Adipocyte (in vitro differentiated cells): ENCODE data around the gene EPSTI1.
"Not testable (repeated sequence)": the region's sequence is repeated elsewhere in the genome, so short reads cannot be mapped to it uniquely, and the experiment has no call there.

ENCODE experiments used
- DNase-seq: peaks from one replicate; pipeline ENCODE4 v3.0.0-alpha.2; 2015; ENCODE audit warnings: low read depth
- H3K27me3 ChIP-seq: replicated peaks from 2 replicates; pipeline ENCODE4 v1.7.0; 2013; ENCODE audit warnings: mild to moderate bottlenecking, low read length, moderate library complexity; ENCODE audit not compliant: control insufficient read depth, insufficient read depth
- H3K36me3 ChIP-seq: 2 replicates; pipeline ENCODE4 v1.7.0; 2013; ENCODE audit warnings: low read length, mild to moderate bottlenecking, moderate library complexity; ENCODE audit not compliant: control insufficient read depth, insufficient read depth, severe bottlenecking
- H3K4me1 ChIP-seq: 2 replicates; pipeline ENCODE4 v1.7.0; 2013; ENCODE audit warnings: mild to moderate bottlenecking, low read length, moderate library complexity; ENCODE audit not compliant: control insufficient read depth, insufficient read depth
- H3K4me3 ChIP-seq: 2 replicates; pipeline ENCODE4 v1.7.0; 2013; ENCODE audit warnings: mild to moderate bottlenecking, low read length, moderate library complexity
- H3K9ac ChIP-seq: 2 replicates; pipeline ENCODE4 v1.7.0; 2013; ENCODE audit warnings: mild to moderate bottlenecking, low read length, moderate library complexity
- H3K9me3 ChIP-seq: 2 replicates; pipeline ENCODE4 v1.7.0; 2013; ENCODE audit warnings: mild to moderate bottlenecking, low read length, moderate library complexity; ENCODE audit not compliant: control insufficient read depth

Gene EPSTI1, protein sequence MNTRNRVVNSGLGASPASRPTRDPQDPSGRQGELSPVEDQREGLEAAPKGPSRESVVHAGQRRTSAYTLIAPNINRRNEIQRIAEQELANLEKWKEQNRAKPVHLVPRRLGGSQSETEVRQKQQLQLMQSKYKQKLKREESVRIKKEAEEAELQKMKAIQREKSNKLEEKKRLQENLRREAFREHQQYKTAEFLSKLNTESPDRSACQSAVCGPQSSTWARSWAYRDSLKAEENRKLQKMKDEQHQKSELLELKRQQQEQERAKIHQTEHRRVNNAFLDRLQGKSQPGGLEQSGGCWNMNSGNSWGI

DNA sequence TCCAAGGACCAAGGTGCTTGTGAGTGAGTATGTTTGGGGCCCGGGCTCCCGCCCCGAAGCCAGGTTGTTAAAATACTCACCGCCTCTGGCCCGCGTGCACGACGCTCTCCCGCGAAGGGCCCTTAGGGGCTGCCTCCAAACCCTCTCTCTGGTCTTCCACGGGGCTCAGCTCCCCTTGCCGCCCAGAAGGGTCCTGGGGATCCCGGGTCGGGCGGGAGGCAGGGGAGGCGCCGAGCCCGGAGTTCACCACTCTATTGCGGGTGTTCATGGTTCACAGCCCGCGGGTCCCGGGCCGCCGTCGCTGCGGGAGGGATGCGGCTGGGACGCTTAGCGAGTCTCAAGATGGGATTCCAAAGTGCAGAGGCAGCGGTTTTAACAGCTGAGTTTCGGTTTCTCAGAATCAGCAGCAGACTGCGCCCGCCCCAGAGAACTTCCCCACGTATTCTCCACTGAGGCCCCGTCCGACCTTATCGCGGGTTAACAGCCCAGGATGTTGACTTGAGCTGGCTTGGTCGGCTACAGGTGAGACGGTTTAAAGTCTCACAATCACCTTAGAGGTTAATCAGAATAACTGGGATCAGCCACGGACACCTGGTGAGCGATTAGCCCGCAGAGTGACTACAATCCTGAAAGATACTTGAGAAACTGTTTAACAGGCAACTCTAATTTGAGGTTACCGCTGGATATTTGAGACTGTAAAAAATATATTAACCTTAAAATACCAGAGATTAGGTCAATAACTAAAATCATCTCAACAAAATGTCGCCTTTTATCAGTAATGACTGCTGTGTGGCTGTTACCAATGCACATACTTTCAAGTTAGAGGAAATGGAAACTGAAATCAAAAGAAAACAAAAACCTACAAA is at the start of gene EPSTI1:
Gene EPSTI1 (minus strand): TSS at position 344 of the 866 bp plus-strand sequence. CDS start 76 bp downstream, at position 268.
- peak within 1 kb of the TSS; percentile 87 for H3K9ac ChIP-seq
- H3K36me3 ChIP-seq: no peaks in the 10 kb centered on the region
- H3K9me3 ChIP-seq: no peaks in the 10 kb centered on the region
- H3K4me3 ChIP-seq: peak within 1 kb of the TSS; percentile 86
- peak; percentile 80 for DNase-seq
- H3K4me1 ChIP-seq: peaks cover 28% of the 10 kb centered on the region
- H3K27me3 ChIP-seq: no peaks in the 10 kb centered on the region

DNA sequence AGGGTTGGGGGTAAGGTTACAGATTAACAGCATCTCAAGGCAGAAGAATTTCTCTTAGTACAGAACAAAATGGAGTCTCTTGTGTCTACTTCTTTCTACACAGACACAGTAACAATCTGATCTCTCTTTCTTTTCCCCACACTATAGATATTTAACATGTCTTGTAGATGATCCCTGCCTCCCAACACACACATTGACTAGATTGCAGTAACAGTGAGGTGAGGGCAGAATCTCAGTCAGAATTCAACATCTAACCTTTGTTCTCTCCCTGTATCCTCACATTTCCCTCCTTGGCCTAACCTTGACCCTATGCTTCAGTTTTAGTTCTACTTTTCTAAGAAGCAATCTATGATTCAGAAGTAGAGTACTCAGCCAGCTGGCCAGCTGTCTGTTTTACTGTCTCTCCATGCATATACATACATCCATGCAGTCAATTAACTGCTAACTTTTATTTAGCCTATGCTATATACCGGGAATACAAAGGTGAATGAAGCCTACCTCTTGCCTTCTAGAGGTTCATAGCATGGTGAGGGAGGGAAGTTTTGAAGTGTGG is 49.4 kb upstream of the EPSTI1 start:
- DNase-seq: no peak
- no peaks in the 10 kb centered on the region for H3K27me3 ChIP-seq

DNA sequence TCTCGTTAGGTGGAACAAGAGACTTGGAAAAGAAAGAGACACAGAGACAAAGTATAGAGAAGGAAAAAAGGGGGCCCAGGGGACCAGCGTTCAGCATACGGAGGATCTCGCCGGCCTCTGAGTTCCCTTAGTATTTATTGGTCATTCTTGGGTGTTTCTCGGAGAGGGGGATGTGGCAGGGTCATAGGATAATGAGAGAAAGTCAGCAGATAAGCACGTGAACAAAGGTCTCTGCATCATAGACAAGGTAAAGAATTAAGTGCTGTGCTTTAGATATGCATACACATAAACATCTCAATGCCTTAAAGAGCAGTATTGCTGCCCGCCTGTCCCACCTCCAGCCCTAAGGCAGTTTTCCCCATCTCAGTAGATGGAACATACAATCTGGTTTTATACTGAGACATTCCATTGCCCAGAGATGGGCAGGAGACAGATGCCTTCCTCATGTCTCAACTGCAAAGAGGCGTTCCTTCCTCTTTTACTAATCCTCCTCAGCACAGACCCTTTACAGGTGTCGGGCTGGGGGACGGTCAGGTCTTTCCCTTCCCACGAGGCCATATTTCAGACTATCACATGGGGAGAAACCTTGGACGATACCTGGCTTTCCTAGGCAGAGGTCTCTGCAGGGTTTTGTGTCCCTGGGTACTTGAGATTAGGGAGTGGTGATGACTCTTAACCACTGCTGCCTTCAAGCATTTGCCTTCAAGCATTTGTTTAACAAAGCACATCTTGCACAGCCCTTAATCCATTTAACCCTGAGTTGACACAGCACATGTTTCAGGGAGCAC is 48.7 kb upstream of the EPSTI1 start:
- H3K36me3 ChIP-seq, H3K4me3 ChIP-seq, H3K9ac ChIP-seq, DNase-seq, H3K27me3 ChIP-seq, H3K9me3 ChIP-seq: not testable (repeated sequence)
- H3K4me1 ChIP-seq: peaks cover 39% of the 10 kb centered on the region

More for the DNA sequence above, 49.4 kb upstream of the EPSTI1 start:
- Histone ChIP-seq H3K9me3 (no peaks in the 10 kb centered on the region), H3K4me1 (peaks cover 39% of the 10 kb centered on the region), H3K4me3 (no peak overlapping the region), H3K36me3 (no peaks in the 10 kb centered on the region), H3K9ac (no peak overlapping the region)

DNA sequence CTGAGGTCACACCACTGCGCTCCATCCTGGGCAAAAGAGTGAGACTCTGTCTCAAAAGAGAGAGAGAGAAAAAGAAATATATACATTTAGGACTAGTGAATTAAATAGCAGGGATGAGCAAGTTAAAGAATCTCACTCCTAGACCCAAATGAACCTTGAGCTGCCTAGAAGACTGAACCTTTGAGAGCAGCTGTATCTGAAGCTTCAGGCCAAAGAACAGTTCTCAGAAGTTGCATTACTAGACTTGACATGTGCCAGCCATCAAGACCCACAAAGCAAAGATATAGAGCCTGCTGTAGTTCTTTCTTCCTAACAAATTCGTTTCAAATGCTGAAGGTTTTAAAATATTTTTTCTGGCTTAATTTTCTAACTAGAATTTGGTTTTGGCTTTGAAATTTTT is 47.9 kb upstream of the EPSTI1 start:
- H3K4me3 ChIP-seq: no peak overlapping the region
- H3K36me3 ChIP-seq: no peaks in the 10 kb centered on the region
- no peak for DNase-seq
- no peaks in the 10 kb centered on the region for H3K27me3 ChIP-seq
- H3K4me1 ChIP-seq: peaks cover 35% of the 10 kb centered on the region
- no peak overlapping the region for H3K9ac ChIP-seq
- H3K9me3 ChIP-seq: no peaks in the 10 kb centered on the region

DNA sequence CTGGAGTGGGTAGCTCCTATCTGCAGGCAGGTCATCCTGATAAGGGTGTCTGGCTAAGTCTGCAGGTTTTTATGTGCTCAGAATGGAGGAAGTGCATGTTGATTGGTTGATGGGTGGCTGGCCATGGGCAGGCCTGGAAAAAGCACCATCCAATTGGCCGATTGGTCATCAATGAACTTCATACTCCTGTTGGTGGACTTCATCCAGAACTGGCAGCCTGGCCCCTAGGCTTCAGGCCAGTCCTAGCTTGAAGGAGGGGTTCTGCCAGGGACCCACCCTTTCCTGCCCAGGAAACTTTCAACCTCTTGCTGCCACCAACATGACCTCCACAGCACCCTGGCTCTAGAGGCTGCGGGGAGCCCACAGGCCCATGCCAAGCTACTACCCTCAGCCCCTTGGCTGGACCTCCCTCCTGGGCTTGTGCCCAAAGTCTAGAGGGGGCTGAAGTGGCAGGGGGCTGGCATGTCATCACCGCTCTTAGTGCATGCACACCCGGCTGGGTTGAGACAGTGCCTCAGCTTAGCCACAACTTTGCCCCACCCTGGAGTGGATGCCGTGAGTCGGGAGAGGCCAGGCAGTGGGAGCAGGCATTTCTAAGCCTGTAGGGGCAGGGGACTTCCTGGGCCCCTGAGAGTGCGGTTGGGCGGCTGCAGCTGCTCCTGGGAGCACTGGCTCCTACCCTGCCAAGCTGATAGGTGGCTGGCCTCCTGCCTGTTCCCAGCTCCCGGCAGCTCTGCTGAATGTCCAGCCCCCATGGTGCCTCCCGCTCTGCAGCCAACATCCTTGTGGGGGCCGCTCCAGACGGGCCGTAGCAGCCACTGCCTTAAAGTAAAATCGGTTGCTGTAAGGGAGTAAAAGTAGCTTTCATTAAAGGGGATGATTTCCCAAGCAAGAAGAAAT is 44.6 kb upstream of the EPSTI1 start:
- no peak overlapping the region for H3K4me3 ChIP-seq
- H3K27me3 ChIP-seq: no peaks in the 10 kb centered on the region
- no peak for DNase-seq
- H3K4me1 ChIP-seq: peaks cover 27% of the 10 kb centered on the region
- H3K9ac ChIP-seq: no peak overlapping the region
- H3K36me3 ChIP-seq: peaks cover 4% of the 10 kb centered on the region
- no peaks in the 10 kb centered on the region for H3K9me3 ChIP-seq

DNA sequence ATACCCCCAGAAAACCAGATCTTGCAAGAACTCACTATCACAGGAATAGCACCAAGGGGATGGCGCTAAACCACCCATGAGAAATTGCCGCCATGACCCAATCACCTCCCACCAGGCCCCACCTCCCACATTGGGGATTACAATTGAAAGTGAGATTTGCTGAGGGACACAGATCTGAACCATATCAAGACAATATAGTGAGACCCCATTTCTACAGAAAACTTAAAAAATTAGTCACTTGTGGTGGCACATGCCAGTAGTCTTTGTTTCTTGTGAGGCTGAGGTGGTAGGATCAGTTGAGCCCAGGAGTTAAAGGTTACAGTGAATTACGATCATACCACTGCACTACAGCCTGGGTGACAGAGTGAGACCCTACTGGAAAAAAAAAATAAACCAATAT is 41.0 kb upstream of the EPSTI1 start:
- Histone ChIP-seq H3K9me3 (no peaks in the 10 kb centered on the region), H3K9ac (no peak overlapping the region), H3K4me1 (peaks cover 19% of the 10 kb centered on the region), H3K36me3 (peaks cover 12% of the 10 kb centered on the region), H3K27me3 (no peaks in the 10 kb centered on the region), H3K4me3 (no peak overlapping the region)
- no peak for DNase-seq

DNA sequence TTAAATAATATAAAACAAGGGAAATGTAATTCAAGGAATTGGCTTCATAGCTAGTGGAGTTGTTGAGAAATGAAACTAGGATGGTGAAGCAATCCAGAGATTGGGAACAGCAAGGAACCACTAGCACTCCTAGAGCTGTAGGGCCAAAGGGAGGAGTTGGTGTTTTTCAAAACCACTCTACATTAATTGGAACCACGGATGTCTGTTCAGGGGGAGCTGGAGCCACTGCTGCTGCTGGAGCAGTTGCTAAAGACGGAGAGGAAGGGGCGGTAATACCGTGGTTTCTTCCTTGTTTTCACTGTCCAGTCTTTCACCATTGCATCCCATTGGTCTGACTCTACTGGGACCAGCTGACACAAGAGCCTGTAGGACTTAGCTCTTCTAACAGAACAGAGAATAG is 39.8 kb upstream of the EPSTI1 start:
- peaks cover 16% of the 10 kb centered on the region for H3K4me1 ChIP-seq
- no peaks in the 10 kb centered on the region for H3K27me3 ChIP-seq
- H3K9me3 ChIP-seq: no peaks in the 10 kb centered on the region
- H3K36me3 ChIP-seq: peaks cover 13% of the 10 kb centered on the region
- H3K4me3 ChIP-seq: no peak overlapping the region
- no peak overlapping the region for H3K9ac ChIP-seq
- DNase-seq: peak; percentile 62

DNA sequence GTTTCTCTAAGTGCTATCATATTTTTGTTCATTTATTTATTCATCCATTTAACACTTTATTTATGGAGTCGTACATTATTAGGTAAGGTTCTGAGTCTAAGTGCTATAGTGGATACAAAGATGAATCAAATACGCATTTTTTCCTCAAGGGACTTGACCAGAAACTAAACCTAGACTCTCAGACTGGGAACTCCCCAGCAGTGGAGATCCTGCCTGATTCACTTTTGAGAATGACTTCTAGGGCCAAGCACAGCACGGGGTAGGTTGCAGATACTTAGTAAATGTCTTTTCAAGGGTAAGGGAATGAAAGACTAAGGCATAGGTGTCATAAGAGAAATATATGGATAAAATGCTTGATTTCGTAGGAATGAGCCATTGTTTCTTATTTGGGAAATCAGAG is 38.5 kb upstream of the EPSTI1 start:
- DNase-seq: no peak
- H3K9ac ChIP-seq: no peak overlapping the region
- no peak overlapping the region for H3K4me3 ChIP-seq

DNA sequence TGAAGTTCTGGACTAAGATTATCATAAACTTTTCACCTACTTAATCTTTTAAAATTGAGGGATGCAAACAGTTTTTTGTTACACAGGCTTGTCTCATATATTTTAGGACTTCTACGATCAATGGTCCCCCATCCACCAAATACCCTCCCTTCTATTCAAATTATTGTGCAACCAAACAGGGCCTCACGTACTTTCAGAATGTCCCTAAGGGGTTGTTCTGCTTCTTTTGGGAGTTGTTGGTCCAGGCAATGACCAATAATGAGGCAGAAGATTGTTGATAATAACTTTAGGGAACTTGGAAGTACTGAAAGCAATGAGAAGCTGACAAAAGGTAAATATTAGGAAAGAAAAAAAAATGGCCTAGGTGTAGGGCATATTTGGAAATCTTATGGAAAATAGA is 34.2 kb upstream of the EPSTI1 start:
- Histone ChIP-seq H3K27me3 (no peaks in the 10 kb centered on the region), H3K9me3 (no peaks in the 10 kb centered on the region), H3K9ac (no peak overlapping the region), H3K36me3 (peaks cover 9% of the 10 kb centered on the region), H3K4me1 (peaks cover 22% of the 10 kb centered on the region), H3K4me3 (no peak overlapping the region)
- DNase-seq: no peak

More for the DNA sequence above, 38.5 kb upstream of the EPSTI1 start:
- Histone ChIP-seq H3K36me3 (peaks cover 13% of the 10 kb centered on the region), H3K27me3 (no peaks in the 10 kb centered on the region), H3K9me3 (no peaks in the 10 kb centered on the region), H3K4me1 (peaks cover 22% of the 10 kb centered on the region)

DNA sequence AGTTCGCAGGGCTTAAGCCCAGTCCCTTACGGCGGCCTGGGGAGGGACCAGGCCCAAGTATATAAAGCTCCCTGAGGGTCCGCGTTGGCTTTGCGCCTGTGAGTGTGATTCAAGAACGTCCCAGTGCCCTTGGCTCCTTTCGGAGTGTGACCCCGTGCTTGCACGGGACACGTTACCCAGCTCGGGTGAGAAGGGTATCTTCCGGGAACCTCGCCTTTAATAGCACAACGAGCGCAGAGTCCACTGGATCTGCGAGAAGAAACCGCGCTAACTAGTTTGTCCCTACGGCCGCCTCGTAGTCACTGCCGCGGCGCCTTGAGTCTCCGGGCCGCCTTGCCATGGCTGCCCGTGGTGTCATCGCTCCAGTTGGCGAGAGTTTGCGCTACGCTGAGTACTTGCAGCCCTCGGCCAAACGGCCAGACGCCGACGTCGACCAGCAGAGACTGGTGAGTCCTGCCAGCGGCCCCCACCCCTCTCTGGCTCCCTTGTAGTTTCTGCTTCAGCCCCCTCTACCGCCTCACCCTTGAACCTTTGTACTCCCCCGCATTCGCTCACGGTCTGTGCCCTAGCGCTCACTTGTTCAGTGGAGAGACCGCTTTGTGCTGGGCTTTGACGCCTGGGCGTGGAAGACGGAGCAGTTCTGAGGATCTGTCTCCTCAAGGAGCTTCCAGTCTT is 31.4 kb upstream of the EPSTI1 start, which contains the start of gene DNAJC15:
Gene DNAJC15 (plus strand): TSS at position 298 of the 675 bp plus-strand sequence. CDS start 41 bp downstream, at position 339.
- peaks cover 5% of the 10 kb centered on the region for H3K36me3 ChIP-seq
- DNase-seq: no peak
- H3K9ac ChIP-seq: peak within 1 kb of the TSS; percentile 83
- H3K4me3 ChIP-seq: peak within 1 kb of the TSS; percentile 86
- H3K9me3 ChIP-seq: no peaks in the 10 kb centered on the region
- no peaks in the 10 kb centered on the region for H3K27me3 ChIP-seq
- H3K4me1 ChIP-seq: peaks cover 30% of the 10 kb centered on the region
